Esophagus muscularis mucosa (tissue), 4 donors: ENCODE measurements around the gene MOXD1. TPM values are rescaled to one million over a fixed set of nuclear protein-coding genes. Genes with fewer than 3 reads are reported as not detected.

ENCODE experiments used
- DNase-seq: peaks from one replicate; pipeline ENCODE4 v3.0.0-alpha.2; 2017; ENCODE audit errors: extremely low spot score
- H3K27ac ChIP-seq, 4 donors: fragments of 200-600 bp; sonication (generic); replicated peaks in 1 of 4; 1 replicate in 3 of 4; 2 replicates in 1 of 4; pipeline ENCODE4 v1.5.1; 2016 to 2019; ENCODE audit warnings: mild to moderate bottlenecking in 1 of 4
- H3K27me3 ChIP-seq, 4 donors: fragments of 200-600 bp; sonication (generic); one replicate each; pipeline versions ENCODE4 v1.5.1 to v1.6.0; 2016 to 2019
- H3K36me3 ChIP-seq, 4 donors: fragments of 200-600 bp; sonication (generic); one replicate each; pipeline ENCODE4 v1.5.1; 2016 to 2019
- H3K4me1 ChIP-seq, 4 donors: fragments of 200-600 bp; sonication (generic); one replicate each; pipeline ENCODE4 v1.5.1; 2016 to 2019
- H3K4me3 ChIP-seq, 4 donors: fragments of 200-600 bp; sonication (generic); 1 replicate in 2 of 4; 2 replicates in 2 of 4; pipeline ENCODE4 v1.5.1; 2016 to 2019; ENCODE audit warnings: mild to moderate bottlenecking in 4 of 4, moderate library complexity in 1 of 4
- H3K9me3 ChIP-seq, 4 donors: fragments of 200-600 bp; sonication (generic); 1 replicate in 3 of 4; 2 replicates in 1 of 4; pipeline ENCODE4 v1.5.1; 2016 to 2019
- EP300 ChIP-seq: sonication (generic); formaldehyde crosslinking; IDR thresholded peaks from one replicate; pipeline ENCODE4 v1.6.1; 2017; ENCODE audit warnings: antibody characterized with exemption
- POLR2A ChIP-seq: fragments of 450-650 bp; IDR thresholded peaks from one replicate; pipeline ENCODE4 v1.6.1; 2017; ENCODE audit warnings: antibody characterized with exemption, moderate library complexity, mild to moderate bottlenecking, low read depth
- POLR2AphosphoS5 ChIP-seq, 2 donors: sonication (generic); formaldehyde crosslinking; IDR thresholded peaks; one replicate each; pipeline ENCODE4 v1.6.1; 2017; ENCODE audit warnings: antibody characterized with exemption in 2 of 2
- WGBS: methylation state at CpG from one replicate; pipeline ENCODE4 v1.1.5; 2018; 5-methylcytosine and 5-hydroxymethylcytosine counted together
- intact Hi-C: fragments of 100-400 bp; cut with DNase I; formaldehyde crosslinking; loops from one replicate; pipeline ENCODE4 v1.15.1; 2023
- total RNA-seq, 4 donors: library from RNA; depleted of rRNA; stranded (reverse); fragments of >200 nt; gene quantifications; one replicate each; pipeline versions ENCODE4 v1.1.0 to v1.2.1, GENCODE V29; 2016
- TF ChIP-seq, protein P1 (sequence below), 3 experiments: fragments of 200-600 bp in 2 of 3; fragments of 450-650 bp in 1 of 3; sonication (generic) in 2 of 3; IDR thresholded peaks; one replicate each; pipeline ENCODE4 v1.5.1; 2017 to 2019; ENCODE audit warnings: antibody characterized with exemption in 3 of 3, mild to moderate bottlenecking in 2 of 3, moderate library complexity in 1 of 3

MOXD1 gene
- total RNA-seq, 4 donors from 2014 or later: 14.2 to 32.4 (median 23.6) TPM

DNA sequence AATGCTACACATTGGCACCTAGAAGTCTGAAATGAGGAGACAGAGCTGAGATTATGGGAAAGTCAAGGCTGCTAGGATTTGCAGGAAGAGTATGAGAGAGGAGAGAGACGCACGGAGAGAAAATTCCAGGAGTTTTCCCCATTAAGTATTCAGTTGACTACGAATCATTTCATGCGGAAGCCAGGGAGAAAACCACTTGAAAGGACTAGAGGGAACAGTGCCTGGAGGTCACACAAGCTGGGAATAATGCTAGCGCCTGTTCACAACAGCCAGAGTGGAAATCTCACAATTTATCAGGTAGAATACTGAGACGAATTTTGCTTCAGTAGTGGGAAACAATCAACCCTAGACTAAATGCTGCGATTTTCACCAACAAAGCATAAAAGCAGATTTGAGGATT is 118.6 kb downstream of the MOXD1 start:
- intact Hi-C loops: no loop called here
- Histone ChIP-seq H3K9me3 (no peaks in the 10 kb centered on the region), H3K27me3 (peaks cover 0 to 6% (median 0%) of the 10 kb centered on the region in 4 donors), H3K4me1 (no peaks in the 10 kb centered on the region), H3K27ac (no peak overlapping the region), H3K4me3 (no peak overlapping the region), H3K36me3 (no peaks in the 10 kb centered on the region)
- TF ChIP-seq POLR2A: no peak
- TF ChIP-seq, protein P1, sequence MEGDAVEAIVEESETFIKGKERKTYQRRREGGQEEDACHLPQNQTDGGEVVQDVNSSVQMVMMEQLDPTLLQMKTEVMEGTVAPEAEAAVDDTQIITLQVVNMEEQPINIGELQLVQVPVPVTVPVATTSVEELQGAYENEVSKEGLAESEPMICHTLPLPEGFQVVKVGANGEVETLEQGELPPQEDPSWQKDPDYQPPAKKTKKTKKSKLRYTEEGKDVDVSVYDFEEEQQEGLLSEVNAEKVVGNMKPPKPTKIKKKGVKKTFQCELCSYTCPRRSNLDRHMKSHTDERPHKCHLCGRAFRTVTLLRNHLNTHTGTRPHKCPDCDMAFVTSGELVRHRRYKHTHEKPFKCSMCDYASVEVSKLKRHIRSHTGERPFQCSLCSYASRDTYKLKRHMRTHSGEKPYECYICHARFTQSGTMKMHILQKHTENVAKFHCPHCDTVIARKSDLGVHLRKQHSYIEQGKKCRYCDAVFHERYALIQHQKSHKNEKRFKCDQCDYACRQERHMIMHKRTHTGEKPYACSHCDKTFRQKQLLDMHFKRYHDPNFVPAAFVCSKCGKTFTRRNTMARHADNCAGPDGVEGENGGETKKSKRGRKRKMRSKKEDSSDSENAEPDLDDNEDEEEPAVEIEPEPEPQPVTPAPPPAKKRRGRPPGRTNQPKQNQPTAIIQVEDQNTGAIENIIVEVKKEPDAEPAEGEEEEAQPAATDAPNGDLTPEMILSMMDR (IDR thresholded peaks at IDR 0.05): no peak
- TF ChIP-seq EP300: no peak
- TF ChIP-seq POLR2AphosphoS5 (IDR thresholded peaks at IDR 0.05): no peak
- DNase-seq: no peak
- 87% methylated on average over 7 of the region's 7 CpGs for WGBS

DNA sequence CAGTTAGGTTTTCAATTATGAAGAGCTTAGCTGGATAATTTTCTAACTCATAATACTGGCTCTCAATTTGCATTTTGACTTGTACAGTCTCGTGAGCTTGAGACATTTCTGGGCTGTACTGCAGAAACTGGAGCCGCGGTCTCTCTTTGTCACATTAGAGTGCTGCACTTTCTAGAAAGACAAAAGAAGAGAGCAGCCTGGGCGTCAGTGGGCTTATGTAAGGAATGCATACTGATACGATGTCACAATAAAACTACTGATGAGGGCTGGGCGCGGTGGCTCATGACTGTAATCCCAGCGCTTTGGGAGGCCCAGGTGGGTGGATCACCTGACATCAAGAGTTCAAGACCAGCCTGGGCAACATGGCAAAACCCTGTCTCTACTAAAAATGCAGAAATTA is 120.8 kb downstream of the MOXD1 start:
- Histone ChIP-seq H3K4me1 (no peaks in the 10 kb centered on the region), H3K9me3 (no peaks in the 10 kb centered on the region), H3K4me3 (no peak overlapping the region), H3K27me3 (peaks cover 0 to 8% (median 0%) of the 10 kb centered on the region in 4 donors), H3K36me3 (no peaks in the 10 kb centered on the region), H3K27ac (no peak overlapping the region)
- intact Hi-C loops: no loop called here
- TF ChIP-seq POLR2AphosphoS5 (IDR thresholded peaks at IDR 0.05) (no peak), POLR2A (no peak)
- WGBS: 95% methylated on average over 8 of the region's 8 CpGs
- DNase-seq: no peak

DNA sequence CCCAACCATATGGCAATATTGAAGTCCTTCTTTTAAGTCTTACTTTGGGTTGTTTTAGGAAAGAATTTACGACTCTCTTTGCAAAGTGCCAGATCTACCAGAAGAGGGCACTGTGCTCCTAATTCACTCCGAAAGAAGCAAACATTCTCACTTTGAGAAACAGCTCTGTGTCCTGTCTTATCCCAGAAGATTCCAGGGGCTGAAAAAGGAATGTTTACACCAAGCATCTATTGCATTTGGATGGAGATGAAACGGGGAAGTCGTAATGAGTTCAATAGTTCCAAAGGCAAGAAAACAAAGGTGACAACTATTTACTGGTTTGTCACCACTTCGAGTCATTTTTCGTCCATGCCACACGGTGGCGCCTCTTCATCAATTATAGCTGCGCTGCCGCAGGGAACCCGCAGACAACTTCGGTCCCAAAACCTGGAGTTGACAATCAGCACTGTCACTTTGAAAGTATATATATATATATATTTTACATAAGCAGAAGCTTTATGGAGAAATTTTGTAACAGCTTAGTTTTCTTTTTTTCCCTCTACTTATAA is 121.6 kb downstream of the MOXD1 start:
- Histone ChIP-seq H3K4me3 (peak overlapping the region; percentile 41 to 55 (median 44)), H3K27ac (peak overlapping the region in 1 of 4 donors; percentile 34), H3K36me3 (no peaks in the 10 kb centered on the region), H3K27me3 (peaks cover 0 to 16% (median 0%) of the 10 kb centered on the region in 4 donors), H3K9me3 (no peaks in the 10 kb centered on the region), H3K4me1 (no peaks in the 10 kb centered on the region)
- TF ChIP-seq EP300 (no peak), POLR2A (no peak), POLR2AphosphoS5 (IDR thresholded peaks at IDR 0.05) (peak in 1 of 2 donors; percentile 30)
- TF ChIP-seq, protein P1 (IDR thresholded peaks at IDR 0.05): peak; percentile 81 to 87 (median 86)
- intact Hi-C loops: loop anchor here (2.0 kb wide), 1 partner anchor 203 kb away; no protein-coding TSS in a partner anchor
- under 1% methylated on average over 12 of the region's 12 CpGs for WGBS
- no peak for DNase-seq

DNA sequence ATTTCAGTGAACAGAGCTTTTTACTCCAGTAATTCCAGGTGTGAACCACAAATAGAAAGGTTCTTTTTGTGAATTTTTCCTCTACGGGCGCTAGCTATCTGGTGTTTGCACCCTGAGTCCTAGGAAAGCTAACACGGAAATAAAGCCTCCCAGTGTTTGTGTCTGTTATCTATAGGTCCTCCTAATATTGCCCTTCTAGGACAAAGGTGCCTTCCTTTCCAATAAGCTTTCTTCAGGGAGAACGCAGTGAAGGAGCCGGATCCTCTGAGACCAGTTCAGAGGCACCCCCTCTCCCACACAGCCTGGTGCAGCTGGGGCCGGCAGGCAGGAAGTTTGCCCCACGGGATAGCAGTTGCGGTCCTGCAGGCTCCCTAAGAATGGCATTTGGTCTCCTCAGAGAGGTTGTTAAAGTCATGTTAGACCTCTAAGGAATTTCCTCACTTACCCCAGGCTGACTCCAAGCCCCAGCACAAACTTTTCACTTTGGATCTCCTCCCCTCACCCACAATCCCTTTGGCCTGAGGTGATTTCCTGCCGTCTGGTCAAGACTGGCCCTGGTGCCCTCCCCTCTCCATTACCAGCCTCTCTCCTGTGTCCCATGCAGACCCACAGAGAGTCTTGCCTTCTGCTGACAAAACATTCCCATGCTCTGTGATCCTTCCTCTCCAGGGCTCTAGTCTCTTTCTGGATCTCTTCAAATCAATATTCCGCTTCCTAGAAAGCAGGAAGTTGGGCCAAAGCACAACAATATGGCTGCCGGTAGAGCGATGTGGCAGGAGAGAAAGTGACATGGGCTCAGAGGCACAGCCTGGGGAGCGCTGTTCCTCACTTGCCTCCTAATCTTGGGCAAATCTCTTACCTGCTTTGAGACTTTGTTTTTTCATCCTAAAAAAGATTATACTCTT is 126.0 kb downstream of the MOXD1 start:
- Histone ChIP-seq H3K9me3 (no peaks in the 10 kb centered on the region), H3K27ac (no peak overlapping the region), H3K27me3 (peaks cover 0 to 10% (median 0%) of the 10 kb centered on the region in 4 donors), H3K36me3 (no peaks in the 10 kb centered on the region), H3K4me3 (no peak overlapping the region), H3K4me1 (peaks cover 0 to 8% (median 6%) of the 10 kb centered on the region in 4 donors)
- DNase-seq: no peak
- TF ChIP-seq EP300 (no peak), POLR2AphosphoS5 (IDR thresholded peaks at IDR 0.05) (no peak), POLR2A (no peak)
- TF ChIP-seq, protein P1 (IDR thresholded peaks at IDR 0.05): no peak
- 89% methylated on average over 11 of the region's 13 CpGs for WGBS
- intact Hi-C loops: no loop called here

DNA sequence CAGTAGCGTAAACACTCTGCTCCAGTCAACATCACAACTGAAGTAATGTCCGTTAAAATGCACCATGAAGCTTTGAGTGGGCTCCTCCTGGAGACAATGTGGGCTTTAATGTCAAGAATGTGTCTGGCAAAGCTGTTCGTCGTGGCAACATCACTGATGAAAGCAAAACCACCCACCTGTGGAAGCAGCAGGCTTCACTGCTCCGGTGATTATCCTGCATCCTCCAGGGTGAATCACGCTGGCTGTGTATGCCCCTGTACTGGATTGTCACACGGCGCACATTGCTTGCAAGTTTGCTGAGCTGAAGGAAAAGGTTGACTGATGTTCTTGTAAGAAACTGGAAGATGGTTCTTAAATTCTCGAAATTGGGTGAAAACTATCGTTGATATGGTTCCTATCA is 128.5 kb downstream of the MOXD1 start:
- WGBS: 91% methylated on average over 10 of the region's 10 CpGs
- Histone ChIP-seq H3K4me3 (no peak overlapping the region), H3K27me3 (peaks cover 0 to 10% (median 0%) of the 10 kb centered on the region in 4 donors), H3K4me1 (peaks cover 0 to 14% (median 12%) of the 10 kb centered on the region in 4 donors), H3K9me3 (no peaks in the 10 kb centered on the region), H3K27ac (no peak overlapping the region), H3K36me3 (no peaks in the 10 kb centered on the region)
- DNase-seq: no peak
- TF ChIP-seq POLR2A (no peak), EP300 (no peak), POLR2AphosphoS5 (IDR thresholded peaks at IDR 0.05) (no peak)
- TF ChIP-seq, protein P1 (IDR thresholded peaks at IDR 0.05): no peak
- intact Hi-C loops: no loop called here
